Smooth muscle cell (in vitro differentiated cells): ENCODE data around the gene TBK1. TPM values are rescaled to one million over a fixed set of nuclear protein-coding genes. Genes with fewer than 3 reads are reported as not detected.

ENCODE experiments used
- DNase-seq: peaks from one replicate; lab custom pipeline; 2025; ENCODE audit not compliant: unreplicated experiment; lab: John Stamatoyannopoulos, UW
- H2AFZ ChIP-seq: fragments of 200-600 bp; sonication (generic); 2 replicates; pipeline ENCODE4 v1.6.0; 2016; ENCODE audit warnings: antibody characterized with exemption, low read depth, mild to moderate bottlenecking
- H3F3A ChIP-seq: fragments of 200-600 bp; sonication (generic); 2 replicates; pipeline ENCODE4 v1.6.0; 2017; ENCODE audit warnings: antibody characterized with exemption, low read depth
- H3K27ac ChIP-seq: fragments of 200-600 bp; sonication (generic); 2 replicates; pipeline ENCODE4 v1.5.1; 2016; ENCODE audit warnings: low read depth, mild to moderate bottlenecking
- H3K27me3 ChIP-seq: fragments of 200-600 bp; sonication (generic); 2 replicates; pipeline ENCODE4 v1.6.1; 2016; ENCODE audit warnings: low read depth, mild to moderate bottlenecking
- H3K36me3 ChIP-seq: fragments of 200-600 bp; sonication (generic); 2 replicates; pipeline ENCODE4 v1.5.1; 2016; ENCODE audit warnings: low read depth
- H3K4me1 ChIP-seq: fragments of 200-600 bp; sonication (generic); 2 replicates; pipeline ENCODE4 v1.5.1; 2016; ENCODE audit warnings: low read depth
- H3K4me2 ChIP-seq: fragments of 200-600 bp; sonication (generic); 2 replicates; pipeline ENCODE4 v1.6.0; 2016; ENCODE audit warnings: mild to moderate bottlenecking
- H3K4me3 ChIP-seq: fragments of 200-600 bp; sonication (generic); 2 replicates; pipeline ENCODE4 v1.5.1; 2016; ENCODE audit warnings: mild to moderate bottlenecking
- H3K79me2 ChIP-seq: fragments of 200-600 bp; sonication (generic); 2 replicates; pipeline ENCODE4 v1.6.0; 2016; ENCODE audit warnings: low read depth, mild to moderate bottlenecking
- H3K9ac ChIP-seq: fragments of 200-600 bp; sonication (generic); 2 replicates; pipeline ENCODE4 v1.6.0; 2016; ENCODE audit warnings: low read depth
- H3K9me3 ChIP-seq: fragments of 200-600 bp; sonication (generic); replicated peaks from 2 replicates; pipeline ENCODE4 v1.5.1; 2016; ENCODE audit warnings: low read depth
- H4K20me1 ChIP-seq: fragments of 200-600 bp; sonication (generic); 2 replicates; pipeline ENCODE4 v1.6.0; 2016; ENCODE audit warnings: low read depth
- WGBS: methylation state at CpG from one replicate; pipeline ENCODE4 v1.1.7; 2016; ENCODE audit warnings: low lambda C conversion rate; 5-methylcytosine and 5-hydroxymethylcytosine counted together
- polyA plus RNA-seq: library from polyadenylated mRNA; unstranded; fragments of >200 nt; fragmentation: Nextera tagmentation; extraction: Ambion mirVana; gene quantifications from 2 replicates; pipeline ENCODE4 v1.2.1, GENCODE V29; 2016
- total RNA-seq: library from RNA; depleted of rRNA; stranded (reverse); fragments of >200 nt; gene quantifications from 2 replicates; pipeline ENCODE4 v1.2.3, GENCODE V29; 2014
- TF ChIP-seq, protein P1 (sequence below): fragments of 200-600 bp; sonication (generic); IDR thresholded peaks from 2 replicates; pipeline ENCODE4 v1.5.1; 2017; ENCODE audit warnings: borderline replicate concordance, mild to moderate bottlenecking, antibody characterized with exemption; ENCODE audit not compliant: insufficient read depth, poor library complexity, severe bottlenecking

TBK1 gene
- total and polyA plus RNA-seq, 2 experiments from 2014 or later: 16.8 to 28.9 TPM

DNA sequence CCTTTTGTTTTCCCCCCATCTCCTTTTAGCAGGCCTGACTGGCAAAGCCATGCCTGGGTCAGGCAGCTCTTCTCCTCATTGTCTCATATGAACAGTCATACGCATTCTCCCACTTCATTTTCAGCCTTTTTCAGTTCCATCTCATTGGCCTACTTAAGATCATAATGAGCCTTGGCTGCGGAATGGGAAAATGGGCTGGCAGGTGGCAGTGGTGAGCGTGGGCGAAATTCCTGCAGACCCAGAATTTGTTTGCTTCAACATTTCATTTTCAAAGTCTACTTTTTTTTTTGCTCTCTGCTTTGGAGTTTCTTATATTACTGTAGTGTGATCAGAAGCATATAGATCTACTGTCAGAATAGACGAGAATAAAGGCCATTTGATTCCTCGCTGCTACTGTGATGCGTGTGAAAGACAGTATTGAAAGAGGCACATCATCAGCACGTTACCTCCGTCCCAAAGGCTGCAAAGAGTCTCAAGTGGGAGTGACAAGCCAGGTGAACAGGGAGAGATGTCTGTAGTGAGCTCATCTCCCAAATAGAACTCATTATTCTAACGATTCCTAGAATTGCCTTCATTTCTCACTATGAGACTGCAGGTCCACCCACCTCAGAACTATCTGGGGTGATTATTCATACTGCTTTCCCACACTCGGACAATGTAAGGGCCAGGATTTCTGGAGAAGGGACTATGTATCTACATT lies 73.7 kb downstream of the TBK1 start:
- H3K9me3 ChIP-seq: no peaks in the 10 kb centered on the region
- WGBS: 86% methylated on average over 11 of the region's 11 CpGs
- no peaks in the 10 kb centered on the region for H3F3A ChIP-seq
- no peaks in the 10 kb centered on the region for H3K36me3 ChIP-seq
- DNase-seq: no peak
- no peaks in the 10 kb centered on the region for H4K20me1 ChIP-seq
- no peak overlapping the region for H3K4me2 ChIP-seq
- no peaks in the 10 kb centered on the region for H3K79me2 ChIP-seq
- no peak overlapping the region for H2AFZ ChIP-seq
- H3K27ac ChIP-seq: no peak overlapping the region
- TF ChIP-seq, protein P1, sequence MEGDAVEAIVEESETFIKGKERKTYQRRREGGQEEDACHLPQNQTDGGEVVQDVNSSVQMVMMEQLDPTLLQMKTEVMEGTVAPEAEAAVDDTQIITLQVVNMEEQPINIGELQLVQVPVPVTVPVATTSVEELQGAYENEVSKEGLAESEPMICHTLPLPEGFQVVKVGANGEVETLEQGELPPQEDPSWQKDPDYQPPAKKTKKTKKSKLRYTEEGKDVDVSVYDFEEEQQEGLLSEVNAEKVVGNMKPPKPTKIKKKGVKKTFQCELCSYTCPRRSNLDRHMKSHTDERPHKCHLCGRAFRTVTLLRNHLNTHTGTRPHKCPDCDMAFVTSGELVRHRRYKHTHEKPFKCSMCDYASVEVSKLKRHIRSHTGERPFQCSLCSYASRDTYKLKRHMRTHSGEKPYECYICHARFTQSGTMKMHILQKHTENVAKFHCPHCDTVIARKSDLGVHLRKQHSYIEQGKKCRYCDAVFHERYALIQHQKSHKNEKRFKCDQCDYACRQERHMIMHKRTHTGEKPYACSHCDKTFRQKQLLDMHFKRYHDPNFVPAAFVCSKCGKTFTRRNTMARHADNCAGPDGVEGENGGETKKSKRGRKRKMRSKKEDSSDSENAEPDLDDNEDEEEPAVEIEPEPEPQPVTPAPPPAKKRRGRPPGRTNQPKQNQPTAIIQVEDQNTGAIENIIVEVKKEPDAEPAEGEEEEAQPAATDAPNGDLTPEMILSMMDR: no peak
- H3K9ac ChIP-seq: no peak overlapping the region
- H3K4me1 ChIP-seq: no peaks in the 10 kb centered on the region
- H3K27me3 ChIP-seq: no peaks in the 10 kb centered on the region
- H3K4me3 ChIP-seq: no peak overlapping the region

DNA sequence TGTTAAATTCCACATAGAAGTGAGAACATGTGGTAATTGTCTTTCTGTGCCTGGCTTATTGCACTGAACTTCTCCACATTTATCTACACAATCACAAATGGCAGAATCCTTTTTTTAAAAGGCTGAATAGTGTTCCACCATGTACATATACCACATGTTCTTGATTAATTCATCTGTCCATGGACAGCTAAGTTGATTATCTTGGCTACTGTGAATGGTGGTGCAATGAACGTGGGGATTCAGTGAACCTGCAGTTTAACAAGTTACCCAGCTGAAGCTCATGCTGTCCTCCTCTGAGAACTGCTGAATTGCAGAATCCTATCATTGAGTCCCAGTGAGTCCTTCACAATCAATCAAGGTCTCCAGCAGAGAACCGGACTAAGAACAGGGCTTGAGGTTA lies 74.9 kb downstream of the TBK1 start:
- no peak for DNase-seq
- Histone ChIP-seq H3K79me2 (no peaks in the 10 kb centered on the region), H3K27ac (no peak overlapping the region), H4K20me1 (no peaks in the 10 kb centered on the region), H2AFZ (no peak overlapping the region), H3K4me2 (no peak overlapping the region), H3K4me3 (no peak overlapping the region), H3K36me3 (no peaks in the 10 kb centered on the region), H3K27me3 (no peaks in the 10 kb centered on the region), H3F3A (no peaks in the 10 kb centered on the region), H3K4me1 (peaks cover 5% of the 10 kb centered on the region), H3K9ac (no peak overlapping the region), H3K9me3 (no peaks in the 10 kb centered on the region)
- TF ChIP-seq, protein P1: no peak
- WGBS: 69% methylated on average over 2 of the region's 2 CpGs

DNA sequence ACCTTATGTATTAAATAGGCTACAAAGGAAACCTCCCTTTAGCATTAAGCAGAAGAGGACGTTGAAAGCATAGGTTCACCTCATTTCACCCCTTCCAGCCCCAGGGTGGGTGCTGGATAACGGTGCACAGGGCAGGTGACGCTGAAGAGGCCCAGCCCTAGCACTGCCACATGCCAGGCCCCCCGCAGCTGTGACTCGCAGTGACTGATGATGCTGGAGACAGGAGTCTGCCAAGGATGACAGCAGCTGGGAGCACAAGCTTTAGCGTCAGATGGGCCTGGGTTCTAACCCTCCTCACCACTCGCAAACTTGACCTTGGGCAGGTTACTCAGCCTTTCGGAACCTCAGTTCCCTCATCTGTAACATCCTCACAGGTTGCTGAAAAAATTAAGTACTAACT lies 76.7 kb downstream of the TBK1 start:
- no peak overlapping the region for H3K4me2 ChIP-seq
- peaks cover 5% of the 10 kb centered on the region for H3K4me1 ChIP-seq
- H3K36me3 ChIP-seq: no peaks in the 10 kb centered on the region
- H4K20me1 ChIP-seq: no peaks in the 10 kb centered on the region
- H3K4me3 ChIP-seq: no peak overlapping the region
- WGBS: 72% methylated on average over 8 of the region's 8 CpGs
- no peak overlapping the region for H3K9ac ChIP-seq
- H2AFZ ChIP-seq: no peak overlapping the region
- H3F3A ChIP-seq: no peaks in the 10 kb centered on the region
- TF ChIP-seq, protein P1: no peak
- no peak for DNase-seq
- no peak overlapping the region for H3K27ac ChIP-seq
- H3K79me2 ChIP-seq: no peaks in the 10 kb centered on the region
- no peaks in the 10 kb centered on the region for H3K9me3 ChIP-seq
- no peaks in the 10 kb centered on the region for H3K27me3 ChIP-seq

DNA sequence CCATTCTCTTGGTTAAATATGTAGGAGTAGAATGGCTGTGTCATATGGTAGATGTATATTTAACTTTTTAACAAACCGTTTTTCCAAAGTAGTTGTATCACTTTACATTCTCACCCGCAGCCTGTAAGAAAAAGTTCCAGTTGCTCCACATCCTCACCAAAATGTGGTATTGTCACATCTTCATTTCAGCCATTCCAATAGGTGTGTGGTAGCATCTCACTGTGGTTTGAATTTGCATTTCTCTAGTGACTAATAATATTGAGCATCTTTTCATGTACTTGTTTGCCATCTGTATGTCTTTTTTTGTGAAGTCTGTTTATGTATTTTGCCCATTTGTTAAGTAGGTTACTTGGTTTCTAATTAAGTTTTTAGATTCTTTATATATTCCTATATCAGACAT lies 78.6 kb downstream of the TBK1 start:
- WGBS: 98% methylated on average over 2 of the region's 2 CpGs
- H3K4me1 ChIP-seq: peaks cover 5% of the 10 kb centered on the region
- no peaks in the 10 kb centered on the region for H3F3A ChIP-seq
- no peak overlapping the region for H3K4me2 ChIP-seq
- no peaks in the 10 kb centered on the region for H4K20me1 ChIP-seq
- TF ChIP-seq, protein P1: no peak
- H3K27ac ChIP-seq: no peak overlapping the region
- H3K79me2 ChIP-seq: no peaks in the 10 kb centered on the region
- no peak overlapping the region for H3K4me3 ChIP-seq
- H2AFZ ChIP-seq: no peak overlapping the region
- DNase-seq: no peak
- H3K9me3 ChIP-seq: no peaks in the 10 kb centered on the region
- no peaks in the 10 kb centered on the region for H3K36me3 ChIP-seq
- H3K9ac ChIP-seq: no peak overlapping the region
- no peaks in the 10 kb centered on the region for H3K27me3 ChIP-seq
